PC-3 (cell line): ENCODE data around the gene NIF3L1. TPM values are rescaled to one million over a fixed set of nuclear protein-coding genes. Genes with fewer than 3 reads are reported as not detected.

Source experiments
- total RNA-seq: library from RNA; depleted of rRNA; stranded (reverse); fragments of >200 nt; gene quantifications from 2 replicates; pipeline ENCODE4 v1.2.3, GENCODE V29; 2014; rRNA removed

NIF3L1 gene
- total RNA-seq, 1 experiment from 2014 or later, result 81.5 TPM

Other genes with a start within 250 kb of the NIF3L1 start
- gene BZW1, start 77.5 kb upstream of the NIF3L1 start, total RNA-seq, result 389 and 626 TPM in 2 replicates
- gene CLK1, start 24.7 kb upstream of the NIF3L1 start, total RNA-seq, result 46.9 and 51.1 TPM in 2 replicates
- gene PPIL3, start 294 bp upstream of the NIF3L1 start, total RNA-seq, result 25.9 and 37.1 TPM in 2 replicates
- 17.7 and 25.9 TPM in 2 replicates for gene ORC2, start 74.3 kb downstream of the NIF3L1 start, total RNA-seq
- 3.6 and 5.5 TPM in 2 replicates for gene HYCC2, start 182.3 kb downstream of the NIF3L1 start, total RNA-seq
- gene NDUFB3, start 182.6 kb downstream of the NIF3L1 start, total RNA-seq, result 154 and 176 TPM in 2 replicates
- gene CFLAR, start 226.8 kb downstream of the NIF3L1 start, total RNA-seq, result 32.1 and 33.5 TPM in 2 replicates